Occipital lobe (tissue), 2 donors: ENCODE data around the gene ARHGEF6. TPM values are rescaled to one million over a fixed set of nuclear protein-coding genes. Genes with fewer than 3 reads are reported as not detected.
"Not testable (repeated sequence)": the region's sequence is repeated elsewhere in the genome, so short reads cannot be mapped to it uniquely, and the experiment has no call there.

Source experiments
- DNase-seq: peaks from one replicate; lab custom pipeline; 2025; lab: John Stamatoyannopoulos, UW
- total RNA-seq: library from RNA; depleted of rRNA; stranded (reverse); fragments of >200 nt; gene quantifications from one replicate; pipeline ENCODE4 v1.2.3, GENCODE V29; 2014

ARHGEF6 gene, protein sequence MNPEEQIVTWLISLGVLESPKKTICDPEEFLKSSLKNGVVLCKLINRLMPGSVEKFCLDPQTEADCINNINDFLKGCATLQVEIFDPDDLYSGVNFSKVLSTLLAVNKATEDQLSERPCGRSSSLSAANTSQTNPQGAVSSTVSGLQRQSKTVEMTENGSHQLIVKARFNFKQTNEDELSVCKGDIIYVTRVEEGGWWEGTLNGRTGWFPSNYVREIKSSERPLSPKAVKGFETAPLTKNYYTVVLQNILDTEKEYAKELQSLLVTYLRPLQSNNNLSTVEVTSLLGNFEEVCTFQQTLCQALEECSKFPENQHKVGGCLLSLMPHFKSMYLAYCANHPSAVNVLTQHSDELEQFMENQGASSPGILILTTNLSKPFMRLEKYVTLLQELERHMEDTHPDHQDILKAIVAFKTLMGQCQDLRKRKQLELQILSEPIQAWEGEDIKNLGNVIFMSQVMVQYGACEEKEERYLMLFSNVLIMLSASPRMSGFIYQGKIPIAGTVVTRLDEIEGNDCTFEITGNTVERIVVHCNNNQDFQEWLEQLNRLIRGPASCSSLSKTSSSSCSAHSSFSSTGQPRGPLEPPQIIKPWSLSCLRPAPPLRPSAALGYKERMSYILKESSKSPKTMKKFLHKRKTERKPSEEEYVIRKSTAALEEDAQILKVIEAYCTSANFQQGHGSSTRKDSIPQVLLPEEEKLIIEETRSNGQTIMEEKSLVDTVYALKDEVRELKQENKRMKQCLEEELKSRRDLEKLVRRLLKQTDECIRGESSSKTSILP
- total RNA-seq: 23.1 TPM

DNA sequence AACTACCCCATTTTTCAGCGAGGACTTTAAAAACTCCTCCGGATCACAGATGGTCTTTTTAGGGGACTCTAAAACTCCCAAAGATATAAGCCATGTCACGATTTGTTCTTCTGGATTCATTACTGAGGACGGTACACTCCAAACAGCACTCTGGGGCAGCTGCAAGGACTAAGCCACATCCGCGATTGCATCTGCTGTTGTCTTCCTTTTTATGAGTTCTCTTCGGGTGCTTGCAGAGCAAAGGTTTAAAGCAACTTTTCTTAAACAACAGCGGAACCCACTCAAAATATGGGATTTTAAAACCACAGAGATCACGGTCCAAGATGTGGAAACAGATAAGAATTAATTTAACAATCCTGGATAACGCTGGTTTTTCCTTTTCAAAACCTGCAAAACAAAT, at the start of gene ARHGEF6:
Gene ARHGEF6 (minus strand): TSS at position 170 of the 400 bp plus-strand sequence. CDS start 50 bp downstream, at position 120.
- no peak for DNase-seq

DNA sequence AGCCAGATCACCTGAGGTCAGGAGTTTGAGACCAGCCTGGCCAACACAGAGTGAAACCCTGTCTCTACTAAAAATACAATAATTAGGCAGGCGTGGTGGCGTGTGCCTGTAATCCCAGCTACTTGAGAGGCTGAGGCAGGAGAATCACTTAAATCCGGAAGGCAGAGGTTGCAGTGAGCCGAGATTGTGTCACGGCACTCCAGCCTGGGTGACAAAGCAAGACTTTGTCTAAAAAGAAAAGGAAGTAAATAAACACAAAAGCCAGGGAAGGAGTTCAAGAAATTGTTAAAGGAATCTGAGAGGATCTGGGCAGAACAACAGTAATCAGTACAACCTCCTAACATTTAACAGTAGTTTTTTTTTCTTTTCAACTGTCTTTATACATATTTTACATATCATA, 48.7 kb upstream of the ARHGEF6 start:
- DNase-seq: no peak

DNA sequence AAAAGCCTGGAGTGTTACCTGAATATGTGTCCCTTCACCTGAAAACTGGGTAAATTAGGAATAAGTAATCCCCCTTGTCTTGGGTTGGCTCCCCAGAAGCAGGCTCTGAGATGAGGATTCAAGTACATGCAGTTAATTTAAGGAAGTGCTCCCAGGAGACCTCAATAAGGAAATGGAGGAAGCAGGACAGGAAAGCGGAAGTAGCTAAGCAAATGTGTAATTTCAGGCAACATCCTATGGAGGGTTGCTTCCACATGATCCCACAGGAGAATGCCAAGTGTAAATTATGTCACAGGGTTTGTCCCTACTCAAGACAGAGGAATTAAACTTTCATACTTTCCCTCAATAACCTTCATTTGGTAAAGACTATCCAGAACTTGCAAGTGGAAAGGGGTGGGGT, 48.1 kb upstream of the ARHGEF6 start:
- no peak for DNase-seq

DNA sequence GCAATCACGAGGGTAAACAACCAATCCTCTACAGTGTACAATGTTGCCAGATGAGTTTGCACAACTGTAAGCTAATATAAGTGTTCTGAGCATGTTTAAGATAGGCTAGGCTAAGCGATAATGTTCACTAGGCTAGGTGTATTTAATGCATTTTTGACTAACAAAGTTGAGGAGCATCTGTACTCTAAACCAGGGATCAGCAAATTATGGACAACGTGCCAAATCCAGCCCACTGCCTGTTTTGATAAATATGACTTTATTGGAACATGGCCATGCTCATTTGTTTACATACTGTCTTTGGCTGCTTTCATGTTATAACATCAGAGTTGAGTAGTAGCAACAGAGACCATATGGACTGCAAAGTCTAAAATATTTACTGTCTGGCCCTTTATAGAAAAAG, 46.3 kb upstream of the ARHGEF6 start:
- no peak for DNase-seq

DNA sequence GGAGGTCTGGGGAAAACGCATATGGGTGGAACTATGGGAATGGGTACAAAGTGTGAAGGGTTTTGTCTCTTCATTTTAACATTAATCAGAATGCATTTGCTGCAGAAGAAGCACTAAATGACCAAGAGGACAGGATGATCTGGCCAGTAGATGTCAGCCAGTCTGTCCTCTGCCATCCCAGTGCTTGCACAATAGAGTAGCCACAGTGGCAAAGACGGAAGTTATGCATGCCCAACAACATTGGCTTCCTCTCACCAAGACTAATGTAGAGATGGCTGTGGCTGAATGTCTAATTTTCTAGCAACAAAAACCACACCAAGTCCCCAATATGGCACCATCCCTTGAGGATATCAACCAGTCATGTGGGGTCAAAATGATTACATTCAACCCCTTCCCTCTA, 45.0 kb upstream of the ARHGEF6 start:
- DNase-seq: no peak

DNA sequence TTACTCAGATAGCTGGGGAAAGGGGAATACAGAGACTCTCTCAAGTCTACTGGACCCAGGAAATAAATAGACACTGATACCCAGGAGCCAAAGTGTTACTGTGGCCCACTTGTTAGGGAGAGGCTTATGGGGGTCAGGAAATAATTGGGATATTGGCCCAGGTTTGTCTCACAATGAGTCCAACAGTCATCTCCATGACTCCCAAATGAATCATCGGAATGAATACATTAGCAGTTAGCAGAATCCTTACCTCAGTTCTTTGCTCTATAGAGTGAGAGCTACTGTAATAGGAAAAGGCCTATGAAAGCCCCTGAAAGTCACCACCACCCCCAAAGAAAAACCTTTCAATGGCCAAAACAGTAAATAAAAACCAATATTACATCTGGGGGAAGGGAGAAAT, 42.4 kb upstream of the ARHGEF6 start:
- no peak for DNase-seq

DNA sequence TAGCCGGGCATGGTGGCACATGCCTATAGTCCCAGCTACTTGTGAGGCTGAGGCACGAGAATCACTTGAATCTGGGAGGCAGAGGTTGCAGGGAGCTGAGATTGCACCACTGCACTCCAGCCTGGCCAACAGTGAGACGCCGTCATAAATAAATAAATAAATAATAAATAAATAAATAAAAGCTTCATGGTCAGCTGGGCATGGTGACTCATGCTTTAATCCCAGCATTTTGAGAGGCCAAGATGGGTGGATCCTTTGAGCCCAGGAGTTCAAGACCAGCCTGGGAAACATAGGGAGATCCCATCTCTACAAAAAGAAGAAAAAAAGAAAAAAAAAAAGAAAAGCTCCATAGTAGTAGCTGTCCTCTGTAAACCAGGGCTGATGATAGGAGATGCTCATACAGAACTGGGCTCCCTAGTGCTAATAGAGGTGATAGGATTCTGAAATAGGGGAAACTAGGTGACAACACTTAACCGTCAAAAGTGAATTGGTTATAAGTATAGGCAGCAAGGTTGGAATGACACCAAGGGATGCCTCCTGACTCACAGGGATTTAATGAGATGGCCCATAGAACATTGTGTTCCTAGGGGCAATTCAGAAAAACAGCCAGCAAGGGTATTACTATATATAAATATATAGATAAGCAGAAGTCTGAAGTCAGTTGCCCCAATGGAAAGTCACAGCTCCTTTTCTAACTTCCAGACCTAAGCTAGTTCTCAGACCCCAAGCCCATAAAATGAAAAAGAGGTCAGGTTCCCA, 41.8 kb upstream of the ARHGEF6 start:
- DNase-seq: no peak

DNA sequence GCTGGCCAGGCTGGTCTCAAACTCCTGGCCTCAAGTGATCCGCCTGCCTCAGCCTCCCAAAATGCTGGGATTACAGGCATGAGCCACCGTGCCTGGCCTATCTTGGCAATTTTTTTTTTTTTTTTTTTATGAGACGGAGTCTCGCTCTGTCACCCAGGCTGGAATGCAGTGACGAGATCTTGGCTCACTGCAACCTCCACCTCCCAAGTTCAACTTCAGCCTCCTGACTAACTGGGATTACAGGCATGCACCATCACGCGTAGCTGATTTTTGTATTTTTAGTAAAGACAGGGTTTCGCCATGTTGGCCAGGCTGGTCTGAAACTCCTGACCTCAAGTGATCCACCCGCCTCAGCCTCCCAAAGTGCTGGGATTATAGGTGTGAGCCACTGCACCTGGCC, 39.0 kb upstream of the ARHGEF6 start:
- DNase-seq: not testable (repeated sequence)

DNA sequence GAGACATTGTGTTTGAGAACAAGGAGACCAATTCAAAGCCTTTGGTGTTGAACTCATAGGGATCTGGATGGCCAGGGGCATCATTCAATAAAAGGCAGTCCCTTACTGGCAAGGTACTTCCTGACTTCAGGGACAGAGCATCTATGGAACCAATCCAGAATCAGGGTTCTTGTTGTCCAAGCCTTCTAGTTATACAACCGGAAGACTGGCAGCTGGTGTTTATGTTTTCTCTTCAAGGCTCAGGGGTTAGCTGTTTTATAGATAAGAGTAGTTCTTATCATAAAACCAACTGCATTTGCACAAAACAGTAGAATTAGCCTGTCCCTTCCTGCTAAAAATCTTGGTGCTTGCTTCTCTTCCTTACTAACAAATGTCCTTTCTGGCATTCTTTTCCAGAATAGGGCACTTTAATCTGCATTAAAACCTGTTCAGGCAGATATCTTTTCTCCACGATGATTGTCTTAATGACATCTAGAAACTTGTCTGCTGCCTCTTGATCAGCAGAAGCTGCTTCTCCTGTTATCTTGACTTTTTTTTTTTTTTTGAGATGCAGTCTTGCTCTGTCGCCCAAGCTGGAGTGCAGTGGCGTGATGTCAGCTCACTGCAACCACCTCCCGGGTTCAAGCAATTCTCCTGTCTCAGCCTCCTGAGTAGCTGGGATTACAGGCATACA, 38.4 kb upstream of the ARHGEF6 start:
- DNase-seq: no peak

DNA sequence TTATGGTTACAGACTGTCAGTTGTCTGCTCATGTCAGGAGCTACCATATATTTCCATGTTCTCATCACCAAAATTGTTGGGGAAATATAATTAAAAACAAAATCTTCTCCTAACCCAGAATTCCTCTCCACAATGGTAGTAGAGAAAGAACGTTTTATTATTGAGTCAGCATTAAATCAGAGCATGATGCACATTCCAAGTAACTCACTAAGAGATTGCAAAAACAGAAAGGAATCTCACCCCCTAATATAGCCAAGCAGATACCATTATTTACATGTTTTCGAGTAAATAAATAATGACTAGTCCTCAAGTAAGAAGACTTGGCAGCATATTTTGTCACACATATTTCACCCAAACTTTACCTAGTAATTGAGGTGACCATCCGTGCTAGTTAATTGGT, 36.2 kb upstream of the ARHGEF6 start:
- DNase-seq: no peak

DNA sequence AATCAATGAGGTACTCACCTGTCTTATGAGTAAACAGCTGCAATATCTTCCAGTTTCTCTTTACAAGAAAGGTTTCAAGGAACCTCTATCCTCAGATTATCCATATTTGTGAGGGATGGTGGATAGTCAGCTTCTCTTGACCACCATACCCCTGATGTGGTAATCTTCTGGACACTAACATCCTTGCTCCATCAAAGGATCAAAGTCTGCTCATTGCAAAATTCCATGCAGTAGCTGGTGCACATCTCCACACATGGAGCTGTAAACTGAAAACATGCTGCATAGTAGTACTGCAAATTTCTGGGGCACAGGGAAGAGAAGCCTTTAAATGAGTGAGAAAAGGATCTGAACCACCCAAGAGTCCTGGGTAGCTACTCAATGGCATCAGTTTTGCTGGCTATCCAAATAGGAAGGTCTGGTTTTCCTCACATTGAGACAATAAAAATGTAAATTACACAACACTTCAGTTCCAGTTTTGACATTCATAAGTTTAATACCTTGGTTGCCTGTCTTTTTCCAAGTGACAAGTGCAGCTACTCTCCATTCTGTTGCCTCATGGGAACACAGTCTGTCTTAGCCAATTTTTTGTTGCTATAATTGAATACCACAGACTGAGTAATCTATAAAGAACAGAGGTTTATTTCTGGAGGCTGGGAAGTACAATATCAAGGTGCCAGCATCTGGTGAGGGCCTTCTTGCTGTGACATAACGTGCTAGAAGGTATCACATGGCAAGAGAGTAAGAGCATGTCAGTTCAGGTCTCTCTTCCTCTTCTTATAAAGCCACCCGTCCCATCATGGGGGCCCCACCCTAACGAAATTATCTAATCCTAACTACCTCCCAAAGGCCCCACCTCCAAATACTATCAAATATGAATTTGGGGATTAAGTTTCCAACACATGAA, 34.4 kb upstream of the ARHGEF6 start:
- DNase-seq: no peak

DNA sequence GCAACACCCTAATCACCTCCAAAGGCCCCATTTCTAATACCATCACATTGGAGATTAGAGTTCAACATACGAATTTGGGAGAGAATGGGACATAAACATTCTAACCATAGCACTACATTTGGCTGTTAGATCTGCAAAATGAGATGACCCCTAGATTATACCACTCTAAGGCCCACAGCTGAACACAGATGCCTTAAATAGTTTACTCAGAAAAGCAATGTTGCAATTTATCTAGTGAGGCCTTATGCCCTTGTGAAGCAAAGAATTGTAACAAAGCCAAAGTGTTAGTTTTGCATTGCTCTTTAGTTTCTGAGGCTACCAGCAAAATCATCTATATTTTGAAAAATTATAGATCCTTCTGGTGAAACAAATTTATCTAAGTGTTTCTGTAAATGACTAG, 31.6 kb upstream of the ARHGEF6 start:
- no peak for DNase-seq

DNA sequence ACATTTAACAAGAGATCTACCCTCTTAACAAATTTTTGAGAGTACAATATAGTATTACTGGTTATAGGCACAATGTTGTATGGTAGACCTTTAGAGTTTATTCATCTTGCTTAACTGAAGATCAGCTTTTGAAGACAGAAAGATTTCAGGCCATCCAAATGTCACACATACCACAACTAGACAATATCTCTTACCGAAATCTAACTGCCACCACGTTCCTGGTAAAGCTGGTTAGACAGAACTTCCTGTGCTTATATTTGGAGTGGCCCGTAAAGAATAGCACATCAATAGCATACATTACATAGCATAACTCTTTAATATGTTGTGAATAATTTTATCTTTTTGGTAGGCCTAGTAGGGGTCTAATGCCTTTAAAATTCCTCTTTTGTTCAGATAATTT, 29.8 kb upstream of the ARHGEF6 start:
- DNase-seq: no peak

DNA sequence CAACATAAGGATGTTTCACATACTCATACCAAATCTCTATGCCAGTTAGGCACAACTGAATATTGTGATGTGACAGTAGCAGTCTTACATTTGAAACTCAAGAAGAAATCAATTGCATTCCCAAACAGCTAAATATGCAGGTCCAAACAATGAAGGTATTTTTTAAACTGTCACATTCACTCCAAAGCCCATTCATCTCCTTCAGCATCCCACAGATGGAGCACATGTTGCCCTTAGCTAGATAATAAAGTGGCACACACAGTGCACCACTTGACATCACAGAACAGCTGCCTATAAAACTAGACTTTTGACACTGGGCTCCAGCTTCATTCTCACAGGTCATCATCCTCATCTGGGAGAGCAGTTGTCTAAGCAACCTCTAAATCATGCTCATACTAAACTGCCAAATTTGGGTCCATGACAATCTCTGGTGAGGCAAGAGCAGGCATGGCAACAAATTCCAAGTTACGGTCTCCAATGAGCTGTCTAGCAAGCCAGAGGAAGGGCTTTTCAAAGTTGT, 26.2 kb upstream of the ARHGEF6 start:
- no peak for DNase-seq

DNA sequence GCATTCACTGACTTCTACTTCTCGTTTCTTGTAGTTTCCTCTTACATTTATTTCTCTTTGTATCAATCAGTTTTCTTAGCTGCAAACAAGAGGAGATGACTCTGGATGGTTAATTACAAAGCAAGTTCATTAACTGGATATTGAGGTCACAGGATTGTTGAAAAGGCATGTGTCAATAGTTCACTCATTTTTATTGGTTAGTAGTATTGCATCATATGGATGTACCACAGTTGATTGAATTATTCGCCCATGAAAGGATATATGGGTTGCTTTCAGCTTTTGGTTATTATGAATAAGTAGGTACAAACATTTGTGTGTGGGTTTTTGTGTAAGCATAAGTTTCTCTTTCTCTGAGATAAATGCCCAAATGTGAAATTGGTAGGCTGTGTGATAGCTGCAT, 21.8 kb upstream of the ARHGEF6 start:
- no peak for DNase-seq

DNA sequence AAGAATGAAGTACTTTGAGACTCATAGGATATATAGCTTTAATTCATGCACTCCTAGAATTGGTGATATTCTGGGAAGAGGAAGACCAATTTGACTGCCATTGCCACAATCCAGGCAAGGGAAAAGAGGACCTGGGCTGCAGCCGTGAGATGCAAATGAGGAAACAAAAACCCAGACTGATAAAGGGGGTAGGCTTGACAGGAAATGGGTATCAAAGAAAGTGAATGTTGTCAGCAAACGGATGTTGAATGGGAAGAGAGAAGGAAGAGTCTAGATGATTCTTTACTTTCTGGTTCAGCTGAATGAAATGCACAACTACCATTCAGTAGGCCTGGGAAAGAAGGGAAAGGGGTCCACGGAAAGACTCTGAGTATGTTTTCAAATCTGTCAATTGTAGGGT, 17.1 kb upstream of the ARHGEF6 start:
- no peak for DNase-seq

DNA sequence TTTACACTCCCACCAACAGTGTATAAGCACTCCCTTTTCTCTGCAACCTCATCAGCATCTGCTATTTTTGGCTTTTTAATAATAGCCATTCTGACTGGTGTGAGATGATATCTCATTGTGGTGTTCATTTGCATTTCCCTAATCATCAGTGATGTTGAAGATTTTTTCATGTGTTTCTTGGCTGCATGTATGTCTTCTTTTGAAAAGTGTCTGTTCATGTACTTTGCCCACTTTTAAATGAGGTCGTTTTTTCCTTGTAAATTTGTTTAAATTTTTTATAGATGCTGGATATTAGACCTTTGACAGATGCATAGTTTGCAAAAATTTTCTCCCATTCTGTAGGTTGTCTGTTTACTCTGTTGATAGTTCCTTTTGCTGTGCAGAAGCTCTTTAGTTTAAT, 14.4 kb upstream of the ARHGEF6 start:
- not testable (repeated sequence) for DNase-seq

DNA sequence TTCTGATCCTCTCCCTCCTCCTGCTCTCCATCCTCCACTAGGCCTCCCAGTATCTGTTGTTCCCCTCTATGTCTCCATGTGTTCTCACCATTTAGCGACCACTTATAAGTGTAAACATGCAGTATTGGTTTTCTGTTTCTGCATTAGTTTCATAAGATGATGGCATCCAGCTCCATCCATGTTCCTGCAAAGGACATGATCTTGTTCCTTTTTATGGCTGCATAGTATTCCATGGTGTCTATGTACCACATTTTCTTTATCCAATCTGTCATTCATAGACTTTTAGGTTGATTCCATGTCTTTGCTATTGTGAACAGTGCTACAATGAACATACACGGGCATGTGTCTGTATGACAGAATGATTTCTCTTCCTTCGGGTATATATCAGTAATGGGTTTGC, 13.9 kb upstream of the ARHGEF6 start:
- not testable (repeated sequence) for DNase-seq

DNA sequence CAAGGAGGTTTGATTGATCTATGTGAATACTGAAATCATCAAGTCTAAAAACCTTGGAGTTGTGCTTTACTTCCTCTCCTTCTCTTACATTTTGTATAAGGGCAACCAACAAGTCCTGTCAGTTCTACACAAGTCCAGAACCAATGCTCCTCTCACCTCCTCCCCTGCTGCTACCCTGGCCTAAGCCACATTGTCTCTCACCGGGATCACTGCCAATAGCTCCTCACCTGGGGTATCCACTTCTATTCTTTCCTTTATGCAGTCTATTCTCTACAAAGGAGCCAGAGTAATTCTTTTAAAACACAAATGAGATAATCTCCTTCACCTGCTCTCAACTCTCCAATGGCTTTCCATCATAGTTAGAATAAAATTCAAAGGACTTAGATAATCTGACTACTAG, 13.3 kb upstream of the ARHGEF6 start:
- DNase-seq: no peak

DNA sequence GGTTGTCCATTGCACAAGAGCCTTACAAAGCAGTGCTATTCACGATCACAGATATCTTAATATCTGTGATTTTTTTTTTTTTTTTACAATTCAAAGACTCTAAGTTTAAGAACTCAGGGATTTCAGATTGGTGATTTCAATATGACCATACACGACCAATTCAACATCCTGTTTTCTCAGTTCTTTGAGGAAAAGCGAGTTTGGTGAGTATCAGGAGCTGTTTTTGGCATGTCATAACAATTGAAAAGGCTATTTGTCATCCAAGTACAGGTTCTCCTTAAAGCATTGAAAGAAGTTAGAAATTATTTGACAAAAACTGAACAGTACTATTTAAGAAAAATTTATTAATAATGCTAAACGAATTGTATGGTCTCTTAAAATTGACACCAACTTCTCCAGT, 9.1 kb upstream of the ARHGEF6 start:
- DNase-seq: no peak
